ENCODE results near the gene CMTM6.

Gene CMTM6

GRCh38 chr3:32442766-32443165, 59.9 kb downstream of the CMTM6 start:
- no peak for TF ChIP-seq TEAD4 (IDR thresholded peaks at IDR 0.05)
- TF ChIP-seq RAD21 (IDR thresholded peaks at IDR 0.05; ENCODE audit: low read depth): no peak
- TF ChIP-seq CREB1 (IDR thresholded peaks at IDR 0.05; ENCODE audit: low read depth): no peak
- no peak for TF ChIP-seq USF1 (IDR thresholded peaks at IDR 0.05)
- TF ChIP-seq NFIC (IDR thresholded peaks at IDR 0.05): no peak
- TF ChIP-seq ZBTB7A (IDR thresholded peaks at IDR 0.05; ENCODE audit: low read depth): no peak
- TF ChIP-seq EGR1 (IDR thresholded peaks at IDR 0.05): no peak
- no peak for TF ChIP-seq TAF1 (IDR thresholded peaks at IDR 0.05; ENCODE audit: low read depth)
- TF ChIP-seq FOXM1 (IDR thresholded peaks at IDR 0.05; ENCODE audit: borderline replicate concordance, low read depth): no peak
- no peak for TF ChIP-seq MAX (IDR thresholded peaks at IDR 0.05)
- no peak for TF ChIP-seq YY1 (IDR thresholded peaks at IDR 0.05; ENCODE audit: low read depth)
- no peak for TF ChIP-seq EP300 (IDR thresholded peaks at IDR 0.05; ENCODE audit: borderline replicate concordance)
- no peak for TF ChIP-seq REST (IDR thresholded peaks at IDR 0.05; ENCODE audit: low read depth)
- no peak for TF ChIP-seq TCF12 (IDR thresholded peaks at IDR 0.05; ENCODE audit: low read depth)
- TF ChIP-seq CEBPB (IDR thresholded peaks at IDR 0.05): no peak

GRCh38 chr3:32440611-32441350, 61.9 kb downstream of the CMTM6 start:
- TF ChIP-seq EP300 (IDR thresholded peaks at IDR 0.05; ENCODE audit: borderline replicate concordance): no peak
- TF ChIP-seq TCF12 (IDR thresholded peaks at IDR 0.05; ENCODE audit: low read depth): no peak
- TF ChIP-seq EGR1 (IDR thresholded peaks at IDR 0.05): no peak
- TF ChIP-seq NFIC (IDR thresholded peaks at IDR 0.05): no peak
- no peak for TF ChIP-seq USF1 (IDR thresholded peaks at IDR 0.05)
- TF ChIP-seq CEBPB (IDR thresholded peaks at IDR 0.05): no peak

GRCh38 chr3:32438596-32439344, 63.9 kb downstream of the CMTM6 start:
- TF ChIP-seq CEBPB (IDR thresholded peaks at IDR 0.05): no peak
- TF ChIP-seq EGR1 (IDR thresholded peaks at IDR 0.05): no peak
- TF ChIP-seq NFIC (IDR thresholded peaks at IDR 0.05): no peak
- no peak for TF ChIP-seq TCF12 (IDR thresholded peaks at IDR 0.05; ENCODE audit: low read depth)
- TF ChIP-seq USF1 (IDR thresholded peaks at IDR 0.05): no peak
- TF ChIP-seq TAF1 (IDR thresholded peaks at IDR 0.05; ENCODE audit: low read depth): no peak
- TF ChIP-seq RAD21 (IDR thresholded peaks at IDR 0.05; ENCODE audit: low read depth): no peak
- no peak for TF ChIP-seq REST (IDR thresholded peaks at IDR 0.05; ENCODE audit: low read depth)
- TF ChIP-seq TEAD4 (IDR thresholded peaks at IDR 0.05): no peak

- no peak for TF ChIP-seq TEAD4 (IDR thresholded peaks at IDR 0.05)
- no peak for TF ChIP-seq MAX (IDR thresholded peaks at IDR 0.05)
- TF ChIP-seq TCF12 (IDR thresholded peaks at IDR 0.05; ENCODE audit: low read depth): no peak
- TF ChIP-seq CREB1 (IDR thresholded peaks at IDR 0.05; ENCODE audit: low read depth): no peak
- TF ChIP-seq YY1 (IDR thresholded peaks at IDR 0.05; ENCODE audit: low read depth): no peak
- no peak for TF ChIP-seq REST (IDR thresholded peaks at IDR 0.05; ENCODE audit: low read depth)
- no peak for TF ChIP-seq TAF1 (IDR thresholded peaks at IDR 0.05; ENCODE audit: low read depth)
- TF ChIP-seq NFIC (IDR thresholded peaks at IDR 0.05): no peak
- no peak for TF ChIP-seq ZBTB7A (IDR thresholded peaks at IDR 0.05; ENCODE audit: low read depth)
- TF ChIP-seq EP300 (IDR thresholded peaks at IDR 0.05; ENCODE audit: borderline replicate concordance): no peak
- no peak for TF ChIP-seq USF1 (IDR thresholded peaks at IDR 0.05)
- TF ChIP-seq EGR1 (IDR thresholded peaks at IDR 0.05): no peak
- no peak for TF ChIP-seq FOXM1 (IDR thresholded peaks at IDR 0.05; ENCODE audit: borderline replicate concordance, low read depth)
- TF ChIP-seq RAD21 (IDR thresholded peaks at IDR 0.05; ENCODE audit: low read depth): no peak
- no peak for TF ChIP-seq CEBPB (IDR thresholded peaks at IDR 0.05)
Observed at GRCh38 chr3:32437896-32438295, 64.8 kb downstream of the CMTM6 start.
